SKM-1 treated with dmso at 0.1 percent for 144 hours (cell line): ENCODE results near the gene SLC2A8.

Experiments used
- DNase-seq: peaks from one replicate; lab custom pipeline; 2025; ENCODE audit not compliant: unreplicated experiment; lab: John Stamatoyannopoulos, UW

SLC2A8 gene

GRCh38 chr9:127399736-127400269, 2.8 kb downstream of the SLC2A8 start:
- no peak for DNase-seq

- no peak for DNase-seq
Measured at GRCh38 chr9:127402401-127403090, 5.6 kb downstream of the SLC2A8 start.

DNA sequence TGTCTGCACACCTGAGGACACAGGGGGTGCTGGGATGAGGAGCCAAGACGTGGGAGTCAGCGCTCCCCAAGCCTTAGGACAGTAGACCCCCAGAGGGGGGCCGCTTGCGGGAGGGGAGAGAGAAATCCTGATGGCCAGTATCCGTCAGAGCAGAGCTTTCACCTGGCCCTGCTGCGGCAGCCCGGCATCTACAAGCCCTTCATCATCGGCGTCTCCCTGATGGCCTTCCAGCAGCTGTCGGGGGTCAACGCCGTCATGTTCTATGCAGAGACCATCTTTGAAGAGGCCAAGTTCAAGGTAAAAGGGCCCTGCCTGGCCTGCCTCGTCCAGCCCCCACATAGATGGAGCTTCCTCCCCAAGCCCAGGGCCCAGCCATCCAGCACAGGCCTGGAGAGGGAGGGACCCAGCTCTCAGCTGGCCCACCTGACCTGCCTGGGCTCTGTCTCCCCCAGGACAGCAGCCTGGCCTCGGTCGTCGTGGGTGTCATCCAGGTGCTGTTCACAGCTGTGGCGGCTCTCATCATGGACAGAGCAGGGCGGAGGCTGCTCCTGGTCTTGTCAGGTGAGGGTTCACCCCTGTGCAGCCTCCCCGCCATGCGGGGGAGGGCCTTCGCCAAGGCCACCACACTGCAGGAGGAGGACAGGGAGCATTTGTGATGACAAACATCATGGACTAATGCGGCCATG, 6.7 kb downstream of the SLC2A8 start:
- DNase-seq: no peak

- DNase-seq: no peak
Measured at GRCh38 chr9:127404631-127405030, 7.7 kb downstream of the SLC2A8 start.

DNA sequence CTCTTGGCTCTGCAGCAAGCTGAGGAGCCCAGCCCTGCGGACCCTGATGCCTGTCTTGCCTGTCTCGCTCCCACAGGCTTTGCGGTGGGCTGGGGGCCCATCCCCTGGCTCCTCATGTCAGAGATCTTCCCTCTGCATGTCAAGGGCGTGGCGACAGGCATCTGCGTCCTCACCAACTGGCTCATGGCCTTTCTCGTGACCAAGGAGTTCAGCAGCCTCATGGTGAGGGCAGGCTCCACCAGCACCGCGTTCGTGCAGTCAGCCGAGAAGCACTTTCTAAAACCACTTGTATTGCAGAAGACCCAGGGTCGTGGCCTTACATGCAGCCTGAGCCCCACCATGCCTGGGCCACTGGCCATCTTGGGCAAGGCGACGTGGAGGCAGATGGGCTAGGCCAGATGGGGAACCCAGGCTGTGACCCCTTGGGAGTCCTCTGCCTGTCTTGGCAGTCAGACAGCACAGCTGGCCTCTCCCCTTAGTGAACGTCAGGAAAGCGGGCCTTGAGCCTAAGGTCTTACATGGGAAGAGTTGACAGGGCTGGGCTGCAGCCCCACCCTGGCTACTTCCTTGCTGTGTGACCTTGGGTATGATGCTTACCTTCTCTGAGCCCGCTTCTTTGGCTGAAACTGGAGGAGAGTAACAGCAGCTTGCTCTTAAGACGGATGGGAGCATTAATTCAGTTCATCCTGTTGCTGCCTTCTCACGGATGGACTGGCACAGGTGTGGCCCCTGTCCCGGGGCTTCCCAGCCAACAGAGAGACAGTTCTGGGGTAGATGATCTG, 8.6 kb downstream of the SLC2A8 start:
- no peak for DNase-seq

- no peak for DNase-seq
Measured at GRCh38 chr9:127406799-127407491, 10.0 kb downstream of the SLC2A8 start.

GRCh38 chr9:127407492-127407843, 10.5 kb downstream of the SLC2A8 start:
- DNase-seq: no peak

GRCh38 chr9:127411122-127411521, 14.2 kb downstream of the SLC2A8 start:
- no peak for DNase-seq

- no peak for DNase-seq
Measured at GRCh38 chr9:127415141-127415540, 18.2 kb downstream of the SLC2A8 start.

GRCh38 chr9:127415657-127416056, 18.7 kb downstream of the SLC2A8 start:
- DNase-seq: no peak

GRCh38 chr9:127417131-127418036, 20.4 kb downstream of the SLC2A8 start:
- no peak for DNase-seq

DNA sequence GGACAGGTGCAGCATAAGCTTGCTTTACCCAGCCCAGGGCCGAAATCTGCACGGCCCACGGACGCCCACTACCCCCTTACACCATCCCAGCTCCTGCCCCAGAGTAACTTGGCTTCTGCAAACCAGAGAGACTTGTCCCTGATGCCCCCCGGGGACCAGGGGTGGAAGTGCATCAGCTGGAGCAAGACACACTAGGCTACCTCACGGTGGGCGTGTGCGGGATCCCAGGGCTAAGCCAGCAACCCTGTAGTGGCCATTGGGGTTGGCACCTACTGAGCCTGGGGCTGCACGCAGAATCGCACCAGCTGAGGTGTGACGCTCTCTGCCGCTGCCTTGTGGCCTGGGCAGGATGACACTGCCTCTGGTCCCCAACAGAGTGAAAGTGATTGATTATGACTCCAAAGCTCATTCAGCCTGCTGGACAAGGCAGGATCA, 21.1 kb downstream of the SLC2A8 start:
- DNase-seq: peak; percentile 36

GRCh38 chr9:127419348-127419747, 22.4 kb downstream of the SLC2A8 start:
- no peak for DNase-seq

DNA sequence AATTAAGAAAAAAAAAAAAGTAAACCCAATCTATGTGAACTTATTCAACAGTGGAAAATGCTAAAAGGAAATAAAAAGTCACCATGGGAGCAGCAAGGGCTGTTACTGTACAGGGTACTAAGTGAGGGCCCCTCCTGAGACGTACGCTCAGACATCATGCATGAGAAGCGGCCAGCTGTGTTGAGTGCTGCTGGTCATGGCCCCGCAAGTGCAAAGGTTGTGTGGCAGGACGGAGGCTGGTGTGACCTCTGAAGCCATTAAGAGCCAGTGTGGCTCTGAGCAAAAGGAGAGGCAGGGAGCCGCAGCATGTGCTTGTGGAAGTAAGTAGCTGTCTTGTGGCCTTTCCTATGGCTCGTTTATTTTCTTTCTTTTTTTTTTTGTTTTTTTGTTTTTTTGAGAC, 24.1 kb downstream of the SLC2A8 start:
- no peak for DNase-seq

- no peak for DNase-seq
Measured at GRCh38 chr9:127422133-127422782, 25.3 kb downstream of the SLC2A8 start.

- DNase-seq: no peak
Measured at GRCh38 chr9:127422787-127423186, 25.8 kb downstream of the SLC2A8 start.

DNA sequence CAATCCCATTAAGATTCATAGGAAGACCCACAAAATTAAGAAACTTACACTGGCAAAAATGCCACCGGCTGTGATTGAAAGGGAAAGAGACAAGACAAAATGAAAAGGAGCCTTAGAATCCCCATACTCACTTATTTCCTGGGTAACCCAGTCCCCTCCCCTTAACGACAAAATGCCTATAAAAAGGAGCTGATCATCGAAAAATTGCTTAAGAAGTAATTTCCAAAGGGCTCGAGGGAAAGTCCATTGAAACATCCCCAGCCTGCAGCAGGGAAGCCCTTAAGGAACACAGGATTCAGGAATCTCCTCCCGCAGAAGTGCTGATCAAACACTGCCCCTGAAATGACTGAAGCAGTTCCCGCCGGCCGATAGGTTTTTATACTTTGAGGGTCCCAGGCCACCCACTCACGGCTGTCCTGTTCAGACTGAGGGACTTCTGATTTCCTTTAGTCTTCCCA, 26.5 kb downstream of the SLC2A8 start:
- no peak for DNase-seq

DNA sequence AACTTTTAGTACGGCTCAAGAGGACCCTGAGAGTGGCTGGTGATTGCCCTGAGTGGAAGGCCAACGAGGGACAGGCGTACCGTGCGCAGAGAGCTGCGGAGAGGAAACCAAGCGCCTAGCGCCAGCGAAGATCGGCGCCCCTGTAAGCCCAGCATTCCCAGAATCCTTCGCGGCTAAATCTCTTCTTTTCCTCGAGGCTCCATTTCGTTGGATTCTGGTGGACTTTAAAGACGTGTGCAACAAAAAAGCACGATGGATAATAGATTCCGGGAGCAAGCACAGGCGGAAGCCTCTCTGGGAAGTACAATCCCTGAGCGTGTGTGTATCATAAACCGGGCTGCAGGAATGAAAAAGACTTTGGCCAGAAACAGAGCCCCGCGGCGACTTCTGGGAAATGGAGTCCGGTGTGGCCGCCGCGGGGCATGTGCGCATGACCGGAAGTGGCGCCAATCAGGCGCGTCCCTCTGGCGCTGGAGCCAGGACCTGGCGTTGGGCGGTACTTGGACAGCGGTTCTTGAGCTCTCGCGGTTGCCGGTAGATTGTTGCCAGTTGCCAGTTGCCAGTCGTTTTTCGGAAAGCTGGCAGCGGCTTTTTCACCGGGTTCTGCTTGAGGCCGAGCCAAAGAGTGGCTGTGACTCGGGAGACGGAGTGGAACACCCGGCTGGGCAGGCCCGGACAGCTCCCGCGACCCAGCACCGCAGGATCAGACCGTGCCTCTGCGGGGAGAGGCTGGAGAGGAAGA, 27.1 kb downstream of the SLC2A8 start, which contains the start of gene ZNF79:
TSS of gene ZNF79 (plus strand) at position 449 of the 742 bp plus-strand sequence. CDS start 406 bp downstream, outside the sequence.
- DNase-seq: peak; percentile 79

- DNase-seq: no peak
Measured at GRCh38 chr9:127424676-127424999, 27.7 kb downstream of the SLC2A8 start.
